ENCODE data around the gene PHACTR1.

PHACTR1 gene

GRCh38 chr6:13311155-13311554 is 594.6 kb downstream of the PHACTR1 start:
- Histone ChIP-seq H4K20me1 (ENCODE audit: insufficient read depth, low read length) (no peaks in the 10 kb centered on the region), H3K36me3 (ENCODE audit: insufficient read depth, low read length) (peaks cover 54% of the 10 kb centered on the region), H3K79me2 (ENCODE audit: insufficient read depth, low read length) (no peaks in the 10 kb centered on the region), H3K4me2 (ENCODE audit: low read length) (no peak overlapping the region), H3K4me3 (ENCODE audit: low read depth, low read length, poor library complexity, severe bottlenecking) (no peak overlapping the region), H3F3A (ENCODE audit: insufficient read depth, low read length) (no peaks in the 10 kb centered on the region), H3K27ac (ENCODE audit: low read depth, low read length, poor library complexity, severe bottlenecking) (no peak overlapping the region), H3K9me3 (ENCODE audit: low read length) (no peaks in the 10 kb centered on the region), H2AFZ (ENCODE audit: low read length) (no peak overlapping the region), H3K27me3 (ENCODE audit: insufficient read depth, low read length) (no peaks in the 10 kb centered on the region), H3K4me1 (ENCODE audit: insufficient read depth, low read length, severe bottlenecking) (no peaks in the 10 kb centered on the region), H3K9me2 (ENCODE audit: low read depth, low read length) (no peaks in the 10 kb centered on the region), H3K9ac (ENCODE audit: low read length) (no peak overlapping the region)
- TF ChIP-seq EZH2 (IDR thresholded peaks at IDR 0.05; ENCODE audit: borderline replicate concordance, low read length) (no peak), CTCF (IDR thresholded peaks at IDR 0.05; ENCODE audit: low read length) (no peak)

GRCh38 chr6:13314806-13315205 is 598.2 kb downstream of the PHACTR1 start:
- no peak overlapping the region for H3K9ac ChIP-seq (ENCODE audit: low read length)
- H3F3A ChIP-seq (ENCODE audit: insufficient read depth, low read length): no peaks in the 10 kb centered on the region
- H3K4me1 ChIP-seq (ENCODE audit: insufficient read depth, low read length, severe bottlenecking): no peaks in the 10 kb centered on the region
- H4K20me1 ChIP-seq (ENCODE audit: insufficient read depth, low read length): no peaks in the 10 kb centered on the region
- H3K9me2 ChIP-seq (ENCODE audit: low read depth, low read length): no peaks in the 10 kb centered on the region
- H3K4me3 ChIP-seq (ENCODE audit: low read depth, low read length, poor library complexity, severe bottlenecking): no peak overlapping the region
- H3K27ac ChIP-seq (ENCODE audit: low read depth, low read length, poor library complexity, severe bottlenecking): no peak overlapping the region
- H3K4me2 ChIP-seq (ENCODE audit: low read length): no peak overlapping the region
- H2AFZ ChIP-seq (ENCODE audit: low read length): no peak overlapping the region
- TF ChIP-seq CTCF (IDR thresholded peaks at IDR 0.05; ENCODE audit: low read length): no peak
- no peak for TF ChIP-seq EZH2 (IDR thresholded peaks at IDR 0.05; ENCODE audit: borderline replicate concordance, low read length)
- no peaks in the 10 kb centered on the region for H3K27me3 ChIP-seq (ENCODE audit: insufficient read depth, low read length)
- no peaks in the 10 kb centered on the region for H3K9me3 ChIP-seq (ENCODE audit: low read length)
- no peaks in the 10 kb centered on the region for H3K79me2 ChIP-seq (ENCODE audit: insufficient read depth, low read length)
- peaks cover 66% of the 10 kb centered on the region for H3K36me3 ChIP-seq (ENCODE audit: insufficient read depth, low read length)

- no peaks in the 10 kb centered on the region for H3K4me1 ChIP-seq (ENCODE audit: insufficient read depth, low read length, severe bottlenecking)
- H3F3A ChIP-seq (ENCODE audit: insufficient read depth, low read length): no peaks in the 10 kb centered on the region
- H3K27me3 ChIP-seq (ENCODE audit: insufficient read depth, low read length): no peaks in the 10 kb centered on the region
- H3K79me2 ChIP-seq (ENCODE audit: insufficient read depth, low read length): no peaks in the 10 kb centered on the region
- H3K4me3 ChIP-seq (ENCODE audit: low read depth, low read length, poor library complexity, severe bottlenecking): no peak overlapping the region
- H3K9me3 ChIP-seq (ENCODE audit: low read length): no peaks in the 10 kb centered on the region
- peaks cover 75% of the 10 kb centered on the region for H3K36me3 ChIP-seq (ENCODE audit: insufficient read depth, low read length)
- TF ChIP-seq EZH2 (IDR thresholded peaks at IDR 0.05; ENCODE audit: borderline replicate concordance, low read length) (no peak), CTCF (IDR thresholded peaks at IDR 0.05; ENCODE audit: low read length) (no peak)
- no peaks in the 10 kb centered on the region for H3K9me2 ChIP-seq (ENCODE audit: low read depth, low read length)
- H2AFZ ChIP-seq (ENCODE audit: low read length): no peak overlapping the region
- H3K27ac ChIP-seq (ENCODE audit: low read depth, low read length, poor library complexity, severe bottlenecking): no peak overlapping the region
- H4K20me1 ChIP-seq (ENCODE audit: insufficient read depth, low read length): no peaks in the 10 kb centered on the region
- no peak overlapping the region for H3K4me2 ChIP-seq (ENCODE audit: low read length)
- H3K9ac ChIP-seq (ENCODE audit: low read length): no peak overlapping the region
These were observed 599.3 kb downstream of the PHACTR1 start for GRCh38 chr6:13315896-13316295.

All from OCI-LY1 (cell line).